GM12872 (cell line): ENCODE results near the gene ME3.

ENCODE experiments used
- TF ChIP-seq, protein P1 (sequence below): IDR thresholded peaks from 3 replicates; pipeline ENCODE4 v1.5.1; 2011; ENCODE audit warnings: low read depth, mild to moderate bottlenecking, low read length, moderate library complexity; ENCODE audit not compliant: insufficient read depth

ME3 gene

GRCh38 chr11:86678823-86679222, 6.4 kb upstream of the ME3 start:
- TF ChIP-seq, protein P1, sequence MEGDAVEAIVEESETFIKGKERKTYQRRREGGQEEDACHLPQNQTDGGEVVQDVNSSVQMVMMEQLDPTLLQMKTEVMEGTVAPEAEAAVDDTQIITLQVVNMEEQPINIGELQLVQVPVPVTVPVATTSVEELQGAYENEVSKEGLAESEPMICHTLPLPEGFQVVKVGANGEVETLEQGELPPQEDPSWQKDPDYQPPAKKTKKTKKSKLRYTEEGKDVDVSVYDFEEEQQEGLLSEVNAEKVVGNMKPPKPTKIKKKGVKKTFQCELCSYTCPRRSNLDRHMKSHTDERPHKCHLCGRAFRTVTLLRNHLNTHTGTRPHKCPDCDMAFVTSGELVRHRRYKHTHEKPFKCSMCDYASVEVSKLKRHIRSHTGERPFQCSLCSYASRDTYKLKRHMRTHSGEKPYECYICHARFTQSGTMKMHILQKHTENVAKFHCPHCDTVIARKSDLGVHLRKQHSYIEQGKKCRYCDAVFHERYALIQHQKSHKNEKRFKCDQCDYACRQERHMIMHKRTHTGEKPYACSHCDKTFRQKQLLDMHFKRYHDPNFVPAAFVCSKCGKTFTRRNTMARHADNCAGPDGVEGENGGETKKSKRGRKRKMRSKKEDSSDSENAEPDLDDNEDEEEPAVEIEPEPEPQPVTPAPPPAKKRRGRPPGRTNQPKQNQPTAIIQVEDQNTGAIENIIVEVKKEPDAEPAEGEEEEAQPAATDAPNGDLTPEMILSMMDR, result no peak

DNA sequence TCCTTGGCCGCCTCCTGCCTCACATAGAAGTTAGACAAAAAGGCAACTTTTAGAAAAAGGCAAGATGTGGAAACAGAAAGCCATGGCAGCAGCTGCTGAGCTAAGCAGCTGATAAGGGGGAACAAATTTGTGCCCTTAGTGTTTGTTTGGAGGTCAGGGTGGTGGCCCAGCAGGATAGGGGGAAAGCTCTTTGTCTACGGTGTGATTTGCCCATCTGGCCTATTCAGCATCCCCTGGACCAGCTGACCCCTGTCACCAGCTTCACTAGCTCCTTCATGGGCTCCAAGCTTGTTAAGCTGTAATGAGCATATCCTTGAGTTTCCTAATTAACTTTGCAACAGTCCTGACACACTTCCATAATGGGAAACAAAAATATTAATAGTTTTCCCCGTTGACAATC, 5.9 kb upstream of the ME3 start:
- TF ChIP-seq, protein P1, result no peak

- TF ChIP-seq, protein P1, result peak; percentile 52
These were observed 4.2 kb upstream of the ME3 start for GRCh38 chr11:86676533-86677154.

- TF ChIP-seq, protein P1, result no peak
These were observed 3.6 kb upstream of the ME3 start for GRCh38 chr11:86676010-86676409.

DNA sequence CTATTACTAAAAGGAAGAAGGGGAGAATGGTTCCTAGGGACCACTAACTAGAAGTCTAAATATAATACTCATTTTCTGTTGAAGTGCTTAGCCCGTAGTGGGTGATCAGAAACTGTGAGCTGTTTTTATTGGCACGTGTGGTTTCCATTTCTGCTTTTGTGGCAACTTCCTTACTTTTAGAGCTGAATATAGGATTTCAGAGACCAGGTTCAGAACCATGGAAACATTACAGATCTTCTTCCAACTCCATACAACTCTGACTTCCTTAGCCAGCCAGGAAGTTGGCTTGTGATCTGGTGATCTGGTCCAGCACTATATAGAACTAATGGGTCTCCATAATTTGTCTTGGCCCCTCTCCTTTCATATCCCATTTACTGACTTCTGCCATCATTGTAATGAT, 2.6 kb upstream of the ME3 start:
- TF ChIP-seq, protein P1, result no peak

- TF ChIP-seq, protein P1, result no peak
These were observed 1.7 kb upstream of the ME3 start for GRCh38 chr11:86673872-86674750.

DNA sequence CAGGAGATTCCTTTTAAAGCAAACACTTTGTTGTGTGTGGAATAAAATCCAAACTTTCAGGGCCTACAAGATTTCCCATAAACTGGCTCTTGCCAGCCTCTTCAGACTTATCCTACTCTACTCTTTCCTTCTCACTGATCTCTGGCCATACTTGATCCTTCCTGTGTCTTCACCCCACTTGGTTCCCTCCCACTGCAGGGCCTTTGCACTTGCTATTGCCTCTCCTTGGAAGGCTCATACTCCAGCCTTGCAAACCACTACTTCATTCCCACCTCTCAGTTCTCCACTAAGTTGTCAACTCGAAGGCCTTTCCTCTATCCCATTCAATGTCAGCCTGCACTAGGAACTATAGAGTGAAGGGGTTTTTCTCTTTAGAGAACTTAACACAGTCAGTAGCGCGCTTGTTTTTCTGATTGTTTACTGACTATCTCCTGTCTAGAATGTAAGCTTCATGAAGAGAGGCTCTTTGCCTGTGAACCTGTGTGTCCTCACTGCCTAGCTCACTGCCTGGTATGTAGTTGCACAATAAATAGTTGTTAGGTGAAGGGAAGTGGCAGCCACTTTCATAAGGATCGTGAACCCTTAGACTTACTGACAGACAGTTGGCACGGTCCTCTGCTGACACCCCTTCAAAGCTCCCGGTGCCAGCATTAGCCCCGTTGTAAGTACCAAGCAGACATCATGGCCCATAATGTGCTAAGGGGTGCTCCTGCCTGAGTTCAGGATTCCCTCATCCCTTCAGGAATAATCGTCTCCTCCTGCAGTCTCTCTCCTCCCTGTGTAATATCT, 833 bp upstream of the ME3 start:
- TF ChIP-seq, protein P1, result no peak
